Right lobe of liver (tissue), 6 donors: ENCODE measurements around the gene MOCS2. TPM values are rescaled to one million over a fixed set of nuclear protein-coding genes. Genes with fewer than 3 reads are reported as not detected.

Experiments used
- ATAC-seq, 4 donors: fragments of 200-7000 bp; cut with Tn5 transposase; one replicate each; pipeline ENCODE4 v1.9.1; 2020; ENCODE audit warnings: mild to moderate bottlenecking in 4 of 4, moderate library complexity in 4 of 4
- DNase-seq, 3 donors: peaks; one replicate each; pipeline ENCODE4 v3.0.0-alpha.2; 2020
- H3K27ac ChIP-seq, 3 donors: fragments of 200-600 bp; one replicate each; pipeline ENCODE4 v1.8.0; 2022
- H3K27me3 ChIP-seq, 2 donors: fragments of 200-600 bp; one replicate each; pipeline ENCODE4 v1.8.0; 2022
- H3K36me3 ChIP-seq, 4 donors: fragments of 200-600 bp; sonication (generic) in 1 of 4; one replicate each; pipeline versions ENCODE4 v1.5.1 to v1.8.0; 2017 to 2022; ENCODE audit warnings: control low read depth in 1 of 4
- H3K4me1 ChIP-seq, 4 donors: fragments of 200-600 bp; sonication (generic) in 1 of 4; one replicate each; pipeline versions ENCODE4 v1.5.1 to v1.8.0; 2017 to 2022; ENCODE audit warnings: control low read depth in 1 of 4
- H3K4me3 ChIP-seq, 3 donors: fragments of 200-600 bp; one replicate each; pipeline ENCODE4 v1.8.0; 2022
- H3K9me3 ChIP-seq, 4 donors: fragments of 200-600 bp; sonication (generic) in 1 of 4; one replicate each; pipeline versions ENCODE4 v1.5.1 to v1.8.0; 2017 to 2022; ENCODE audit warnings: control low read depth in 1 of 4
- POLR2A ChIP-seq: fragments of 450-650 bp; IDR thresholded peaks from one replicate; pipeline ENCODE4 v1.6.1; 2017; ENCODE audit warnings: antibody characterized with exemption, mild to moderate bottlenecking
- WGBS: methylation state at CpG from one replicate; pipeline ENCODE4 v1.1.6; 2018; ENCODE audit warnings: low coverage, low lambda C conversion rate; ENCODE audit not compliant: insufficient coverage; ENCODE audit errors: missing lambda C conversion rate; 5-methylcytosine and 5-hydroxymethylcytosine counted together
- intact Hi-C, 2 donors: fragments of 100-400 bp; cut with DNase I; formaldehyde crosslinking; loops; one replicate each; pipeline versions ENCODE4 v1.11.2 to v1.14.1; 2022
- total RNA-seq, 6 experiments: library from RNA; depleted of rRNA in 2 of 6; stranded (reverse); fragments of >200 nt in 2 of 6; fragmentation: NEBNext Ultra II Directional in 3 of 6; extraction: Animal tissue kit (Norgen Biotek cat#: 25700) in 3 of 6; gene quantifications; one replicate each; pipeline versions ENCODE4 v1.1.0 to v1.2.4, GENCODE V29; 2016 to 2023
- TF ChIP-seq, protein P1 (sequence below), 4 donors: fragments of 200-600 bp in 3 of 4; fragments of 450-650 bp in 1 of 4; IDR thresholded peaks; one replicate each; pipeline versions ENCODE4 v1.5.1 to v1.8.0; 2016 to 2022; ENCODE audit warnings: antibody characterized with exemption in 4 of 4, mild to moderate bottlenecking in 2 of 4
- donor health status: DM: no; HTN: yes; CAD: no.
- donor health status: DM: no; HTN: no; CAD: no.
- donor health status: DM: no; HTN: no; CAD: no.
- donor health status: DM: no; HTN: yes; CAD: no.
- donor health status: DM: no; HTN: yes; CAD: no.

The MOCS2 gene
- total RNA-seq, 6 experiments from 2014 or later = 34.8 to 65.0 (median 44.6) TPM

DNA sequence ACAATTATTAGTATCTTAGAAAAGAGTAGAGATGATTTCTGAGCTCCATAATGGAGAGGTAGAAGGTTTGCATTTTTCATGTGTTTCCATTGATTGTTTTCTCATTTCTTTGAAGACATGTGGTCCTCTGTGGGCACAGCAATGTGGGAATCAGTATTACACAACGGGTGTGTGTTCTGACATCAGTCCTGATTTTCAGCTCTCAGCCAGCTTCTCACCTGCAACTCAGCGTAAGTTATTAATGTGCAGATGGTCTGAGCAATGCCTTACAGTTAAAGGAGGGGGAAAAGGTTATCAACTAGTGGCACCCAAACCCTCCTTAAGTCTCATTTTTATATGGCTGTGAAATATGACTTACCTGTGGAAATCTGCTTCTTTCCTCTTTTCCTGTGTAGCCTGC is 61.3 kb downstream of the MOCS2 start:
- 78% methylated on average over 2 of the region's 2 CpGs for WGBS
- intact Hi-C loops = no loop called here
- no peak overlapping the region for H3K27ac ChIP-seq
- DNase-seq = no peak
- H3K27me3 ChIP-seq = no peaks in the 10 kb centered on the region
- no peaks in the 10 kb centered on the region for H3K4me1 ChIP-seq
- TF ChIP-seq, protein P1, sequence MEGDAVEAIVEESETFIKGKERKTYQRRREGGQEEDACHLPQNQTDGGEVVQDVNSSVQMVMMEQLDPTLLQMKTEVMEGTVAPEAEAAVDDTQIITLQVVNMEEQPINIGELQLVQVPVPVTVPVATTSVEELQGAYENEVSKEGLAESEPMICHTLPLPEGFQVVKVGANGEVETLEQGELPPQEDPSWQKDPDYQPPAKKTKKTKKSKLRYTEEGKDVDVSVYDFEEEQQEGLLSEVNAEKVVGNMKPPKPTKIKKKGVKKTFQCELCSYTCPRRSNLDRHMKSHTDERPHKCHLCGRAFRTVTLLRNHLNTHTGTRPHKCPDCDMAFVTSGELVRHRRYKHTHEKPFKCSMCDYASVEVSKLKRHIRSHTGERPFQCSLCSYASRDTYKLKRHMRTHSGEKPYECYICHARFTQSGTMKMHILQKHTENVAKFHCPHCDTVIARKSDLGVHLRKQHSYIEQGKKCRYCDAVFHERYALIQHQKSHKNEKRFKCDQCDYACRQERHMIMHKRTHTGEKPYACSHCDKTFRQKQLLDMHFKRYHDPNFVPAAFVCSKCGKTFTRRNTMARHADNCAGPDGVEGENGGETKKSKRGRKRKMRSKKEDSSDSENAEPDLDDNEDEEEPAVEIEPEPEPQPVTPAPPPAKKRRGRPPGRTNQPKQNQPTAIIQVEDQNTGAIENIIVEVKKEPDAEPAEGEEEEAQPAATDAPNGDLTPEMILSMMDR (IDR thresholded peaks at IDR 0.05) = no peak
- no peak for TF ChIP-seq POLR2A
- no peaks in the 10 kb centered on the region for H3K36me3 ChIP-seq
- ATAC-seq = no peak
- no peak overlapping the region for H3K4me3 ChIP-seq
- H3K9me3 ChIP-seq = no peaks in the 10 kb centered on the region

Other genes with a start within 250 kb of the MOCS2 start
- 1 to 10 TPM in 1 of 6 experiments, under 1 TPM in 5; 0.11 to 1.6 (median 0.40) TPM for gene ITGA2, start 120.4 kb downstream of the MOCS2 start, total RNA-seq